Measurements from ENCODE around the gene DCTN3. TPM values are rescaled to one million over a fixed set of nuclear protein-coding genes. Genes with fewer than 3 reads are reported as not detected.

The DCTN3 gene
- total RNA-seq, 2 experiments from 2014 or later: 81.5 to 84.4 TPM

GRCh38 chr9:34571481-34571810, 48.8 kb downstream of the DCTN3 start:
- no peak for DNase-seq
- CTCF ChIA-PET: no interaction called here
- Mint-ChIP-seq H3K4me1 (ENCODE audit: low read depth) (no peaks in the 10 kb centered on the region), H3K4me3 (no peak overlapping the region), H3K27me3 (peaks cover 76% of the 10 kb centered on the region), H3K27ac (no peak overlapping the region), H3K36me3 (ENCODE audit: low read depth) (no peaks in the 10 kb centered on the region), H3K9me3 (no peaks in the 10 kb centered on the region)
- no peaks in the 10 kb centered on the region for H3K36me3 ChIP-seq (ENCODE audit: insufficient read depth, low read length)
- H3K27ac ChIP-seq (ENCODE audit: low read depth in 1 of 2, low read length in 2 of 2): no peak overlapping the region
- H3K4me3 ChIP-seq (ENCODE audit: low read length): no peak overlapping the region
- no peaks in the 10 kb centered on the region for H3K4me1 ChIP-seq (ENCODE audit: insufficient read depth, low read length)
- H3K9me3 ChIP-seq (ENCODE audit: control insufficient read depth in 1 of 2, insufficient read depth in 1 of 2, low read length in 2 of 2): peaks cover 0 to 5% of the 10 kb centered on the region in 2 experiments
- intact Hi-C loops (cut with DNase I, micrococcal nuclease): no loop called here
- peaks cover 12 to 15% of the 10 kb centered on the region in 2 experiments for H3K27me3 ChIP-seq (ENCODE audit: control insufficient read depth in 1 of 2, insufficient read depth in 2 of 2, low read length in 2 of 2)
- TF ChIP-seq CTCF (IDR thresholded peaks at IDR 0.05): no peak
- POLR2A ChIA-PET: no interaction called here
- no peak for ATAC-seq (ENCODE audit: poor library complexity)

- peaks cover 71% of the 10 kb centered on the region for H3K27me3 Mint-ChIP-seq
- no peak for ATAC-seq (ENCODE audit: poor library complexity)
- no peak for TF ChIP-seq CTCF (IDR thresholded peaks at IDR 0.05)
- DNase-seq: no peak
- H3K4me3 ChIP-seq (ENCODE audit: low read length): no peak overlapping the region
- peaks cover 0 to 1% of the 10 kb centered on the region in 2 experiments for H3K9me3 ChIP-seq (ENCODE audit: control insufficient read depth in 1 of 2, insufficient read depth in 1 of 2, low read length in 2 of 2)
- intact Hi-C loops (cut with DNase I, micrococcal nuclease): no loop called here
- no peak overlapping the region for H3K27ac ChIP-seq (ENCODE audit: low read depth in 1 of 2, low read length in 2 of 2)
- no peaks in the 10 kb centered on the region for H3K9me3 Mint-ChIP-seq
- no peaks in the 10 kb centered on the region for H3K4me1 Mint-ChIP-seq (ENCODE audit: low read depth)
- H3K36me3 ChIP-seq (ENCODE audit: insufficient read depth, low read length): no peaks in the 10 kb centered on the region
- POLR2A ChIA-PET: no interaction called here
- H3K4me3 Mint-ChIP-seq: no peak overlapping the region
- no peaks in the 10 kb centered on the region for H3K4me1 ChIP-seq (ENCODE audit: insufficient read depth, low read length)
- CTCF ChIA-PET: no interaction called here
- H3K27ac Mint-ChIP-seq: no peak overlapping the region
- no peaks in the 10 kb centered on the region for H3K36me3 Mint-ChIP-seq (ENCODE audit: low read depth)
- H3K27me3 ChIP-seq (ENCODE audit: control insufficient read depth in 1 of 2, insufficient read depth in 2 of 2, low read length in 2 of 2): peaks cover 15% of the 10 kb centered on the region in 2 experiments
Measured at GRCh38 chr9:34570809-34571480, 49.4 kb downstream of the DCTN3 start.

- ATAC-seq (ENCODE audit: poor library complexity) (no peak), DNase-seq (no peak)
- H3K4me1 ChIP-seq (ENCODE audit: insufficient read depth, low read length): no peaks in the 10 kb centered on the region
- H3K36me3 ChIP-seq (ENCODE audit: insufficient read depth, low read length): no peaks in the 10 kb centered on the region
- Mint-ChIP-seq H3K9me3 (no peaks in the 10 kb centered on the region), H3K4me3 (no peak overlapping the region), H3K27ac (no peak overlapping the region), H3K36me3 (ENCODE audit: low read depth) (no peaks in the 10 kb centered on the region), H3K4me1 (ENCODE audit: low read depth) (no peaks in the 10 kb centered on the region), H3K27me3 (peaks cover 70% of the 10 kb centered on the region)
- ChIA-PET POLR2A (no interaction called here), CTCF (no interaction called here)
- TF ChIP-seq CTCF (IDR thresholded peaks at IDR 0.05): no peak
- no peaks in the 10 kb centered on the region for H3K9me3 ChIP-seq (ENCODE audit: control insufficient read depth in 1 of 2, insufficient read depth in 1 of 2, low read length in 2 of 2)
- H3K4me3 ChIP-seq (ENCODE audit: low read length): no peak overlapping the region
- no peak overlapping the region for H3K27ac ChIP-seq (ENCODE audit: low read depth in 1 of 2, low read length in 2 of 2)
- peaks cover 12 to 15% of the 10 kb centered on the region in 2 experiments for H3K27me3 ChIP-seq (ENCODE audit: control insufficient read depth in 1 of 2, insufficient read depth in 2 of 2, low read length in 2 of 2)
- intact Hi-C loops (cut with DNase I, micrococcal nuclease): no loop called here
Measured at GRCh38 chr9:34570376-34570775, 49.9 kb downstream of the DCTN3 start.

All from CD4-positive, alpha-beta T cell (primary cell).